ENCODE results near the gene ZBTB44. TPM values are rescaled to one million over a fixed set of nuclear protein-coding genes. Genes with fewer than 3 reads are reported as not detected.

The ZBTB44 gene
- total and polyA plus RNA-seq, 11 donors, result 9.7 to 56.3 (median 37.2) TPM

DNA sequence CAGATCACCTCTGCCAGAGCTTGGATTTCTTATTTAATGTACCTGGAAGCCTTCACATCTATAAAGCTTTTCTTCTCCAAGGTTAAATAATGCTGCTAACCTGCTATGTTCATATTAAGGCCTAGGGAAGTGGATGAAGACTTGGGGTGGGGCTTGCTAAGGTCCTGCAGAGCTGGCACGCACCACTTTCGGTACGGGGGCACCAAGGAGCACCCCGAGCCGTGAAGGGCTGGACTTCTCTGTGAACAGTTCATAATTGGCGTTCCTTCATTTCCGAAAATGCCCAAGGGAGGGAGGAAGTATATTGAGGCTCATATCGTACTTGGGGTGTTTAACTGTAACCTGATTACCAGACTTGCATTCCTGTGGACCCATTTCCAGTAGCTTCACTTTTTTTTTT, 95.6 kb downstream of the ZBTB44 start:
- intact Hi-C loops (cut with DNase I), result loop anchor here in 6 of 10 donors (5.0 to 10.0 kb wide), 4 partner anchors 166 to 676 kb away; no protein-coding TSS in a partner anchor
- peak in 2 of 5 donors; percentile 8 to 18 for DNase-seq
- WGBS, 4 donors, result 94 to 97% (median 95%) methylated on average over 8 of the region's 8 CpGs

DNA sequence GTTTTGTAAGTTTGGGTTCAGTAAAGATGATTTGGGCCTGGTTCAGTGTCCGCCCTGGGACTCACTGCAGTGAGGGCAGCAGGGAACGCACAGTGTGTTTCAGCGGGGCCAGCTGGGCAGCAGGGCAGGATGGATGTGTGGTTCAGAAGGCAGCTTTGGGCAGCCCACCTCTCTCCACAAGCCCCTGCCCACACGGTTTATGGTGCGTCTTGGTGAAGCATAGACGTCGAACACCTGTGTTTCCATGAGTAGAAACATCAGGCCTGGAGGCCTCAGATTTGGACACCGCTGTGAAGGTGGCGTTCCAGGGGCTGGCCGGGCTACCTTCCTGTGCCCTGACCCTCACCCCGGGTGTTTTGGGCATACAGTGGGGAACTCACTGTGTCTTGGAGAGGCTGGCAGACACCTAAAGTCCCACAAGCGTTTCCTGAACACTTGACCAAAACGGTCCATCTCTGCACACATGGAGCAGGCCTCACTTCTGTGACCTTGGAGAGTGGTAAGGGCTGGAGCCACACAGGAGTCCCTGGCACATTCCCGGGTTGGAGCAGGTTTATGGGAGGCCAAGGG, 96.1 kb downstream of the ZBTB44 start:
- no peaks in the 10 kb centered on the region for H3K27me3 ChIP-seq
- intact Hi-C loops (cut with DNase I), result loop anchor here in 6 of 10 donors (5.0 to 10.0 kb wide), 4 partner anchors 166 to 676 kb away; no protein-coding TSS in a partner anchor
- DNase-seq (peak in 2 of 5 donors; percentile 8 to 41), ATAC-seq (no peak)
- 89 to 93% (median 91%) methylated on average over 13 to 14 of the region's 14 CpGs for WGBS, 4 donors
- H3K9me3 ChIP-seq, result no peaks in the 10 kb centered on the region
- no peak for TF ChIP-seq POLR2A (IDR thresholded peaks at IDR 0.05)
- TF ChIP-seq, protein P1, sequence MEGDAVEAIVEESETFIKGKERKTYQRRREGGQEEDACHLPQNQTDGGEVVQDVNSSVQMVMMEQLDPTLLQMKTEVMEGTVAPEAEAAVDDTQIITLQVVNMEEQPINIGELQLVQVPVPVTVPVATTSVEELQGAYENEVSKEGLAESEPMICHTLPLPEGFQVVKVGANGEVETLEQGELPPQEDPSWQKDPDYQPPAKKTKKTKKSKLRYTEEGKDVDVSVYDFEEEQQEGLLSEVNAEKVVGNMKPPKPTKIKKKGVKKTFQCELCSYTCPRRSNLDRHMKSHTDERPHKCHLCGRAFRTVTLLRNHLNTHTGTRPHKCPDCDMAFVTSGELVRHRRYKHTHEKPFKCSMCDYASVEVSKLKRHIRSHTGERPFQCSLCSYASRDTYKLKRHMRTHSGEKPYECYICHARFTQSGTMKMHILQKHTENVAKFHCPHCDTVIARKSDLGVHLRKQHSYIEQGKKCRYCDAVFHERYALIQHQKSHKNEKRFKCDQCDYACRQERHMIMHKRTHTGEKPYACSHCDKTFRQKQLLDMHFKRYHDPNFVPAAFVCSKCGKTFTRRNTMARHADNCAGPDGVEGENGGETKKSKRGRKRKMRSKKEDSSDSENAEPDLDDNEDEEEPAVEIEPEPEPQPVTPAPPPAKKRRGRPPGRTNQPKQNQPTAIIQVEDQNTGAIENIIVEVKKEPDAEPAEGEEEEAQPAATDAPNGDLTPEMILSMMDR (IDR thresholded peaks at IDR 0.05), result no peak
- H3K4me1 ChIP-seq, result no peaks in the 10 kb centered on the region
- H3K36me3 ChIP-seq, result no peaks in the 10 kb centered on the region
- no peak overlapping the region for H3K27ac ChIP-seq
- H3K4me3 ChIP-seq, result no peak overlapping the region

More for the DNA sequence above, 95.6 kb downstream of the ZBTB44 start:
- Histone ChIP-seq H3K9me3 (no peaks in the 10 kb centered on the region), H3K27me3 (no peaks in the 10 kb centered on the region), H3K4me1 (peaks cover 0 to 5% (median 0%) of the 10 kb centered on the region in 12 donors), H3K36me3 (no peaks in the 10 kb centered on the region), H3K4me3 (no peak overlapping the region), H3K27ac (no peak overlapping the region)
- ATAC-seq, result no peak
- TF ChIP-seq, protein P1 (IDR thresholded peaks at IDR 0.05), result no peak
- TF ChIP-seq POLR2A (IDR thresholded peaks at IDR 0.05), result no peak

DNA sequence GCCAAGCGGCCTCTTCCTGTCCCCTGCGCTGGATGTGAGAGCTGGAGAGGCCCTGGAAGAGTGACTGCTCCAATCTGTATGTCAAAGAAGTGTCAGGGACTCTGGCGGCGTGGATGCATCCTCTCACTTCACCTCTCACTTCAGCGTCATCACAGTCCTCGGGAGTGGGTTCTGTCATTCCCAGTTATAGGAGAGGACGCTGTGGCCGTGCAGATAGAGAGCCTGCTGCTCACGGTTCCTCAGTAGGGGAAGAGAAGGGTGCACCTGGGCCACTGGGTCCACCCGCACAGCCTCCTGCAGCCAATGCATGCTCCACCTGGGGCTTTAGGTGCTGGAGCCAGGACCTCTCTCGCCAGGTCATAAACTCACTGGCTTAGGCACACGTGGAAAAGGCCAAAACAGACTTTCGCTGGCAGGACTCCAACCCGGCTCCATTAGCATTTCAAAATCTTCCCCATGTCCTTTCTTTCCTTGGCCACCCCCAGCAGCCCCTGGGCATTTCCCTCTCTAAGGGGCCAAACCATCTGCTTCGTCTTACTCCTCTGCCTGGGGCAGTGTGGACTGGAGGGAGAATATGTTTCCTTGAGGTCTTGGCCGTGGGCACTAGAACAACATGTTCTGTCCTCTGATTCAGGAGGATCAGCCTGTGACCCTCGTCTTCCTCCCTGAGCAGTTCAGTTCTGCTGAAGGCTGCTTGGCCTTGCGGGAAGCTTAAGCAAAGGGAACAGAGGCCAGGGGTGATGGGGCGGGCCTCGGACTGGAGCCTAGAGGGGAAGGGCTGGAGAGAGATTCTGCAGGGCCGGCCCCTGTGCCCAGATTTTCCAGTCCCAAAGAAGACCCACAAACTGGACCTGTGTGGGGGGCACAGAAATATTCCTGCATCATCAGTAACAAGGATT, 97.3 kb downstream of the ZBTB44 start:
- intact Hi-C loops (cut with DNase I), result loop anchor here in 6 of 10 donors (5.0 to 10.0 kb wide), 4 partner anchors 167 to 677 kb away; no protein-coding TSS in a partner anchor
- no peak for ATAC-seq

More for the DNA sequence above, 97.3 kb downstream of the ZBTB44 start:
- 75 to 87% (median 82%) methylated on average over 20 to 21 of the region's 21 CpGs for WGBS, 4 donors
- Histone ChIP-seq H3K27ac (no peak overlapping the region), H3K36me3 (no peaks in the 10 kb centered on the region), H3K27me3 (peaks cover 0 to 3% (median 0%) of the 10 kb centered on the region in 9 donors), H3K4me1 (peaks cover 0 to 8% (median 4%) of the 10 kb centered on the region in 12 donors), H3K9me3 (no peaks in the 10 kb centered on the region), H3K4me3 (no peak overlapping the region)
- TF ChIP-seq POLR2A (IDR thresholded peaks at IDR 0.05), result no peak
- TF ChIP-seq, protein P1 (IDR thresholded peaks at IDR 0.05), result no peak
- peak in 2 of 5 donors; percentile 14 to 21 for DNase-seq
